IPS DF 6.9 (cell line): Measurements from ENCODE around the gene FBXL7.

ENCODE experiments used
- DNase-seq: peaks from one replicate; pipeline ENCODE4 v3.0.0-alpha.2; 2013; ENCODE audit warnings: low read depth, low spot score
- H3K27ac ChIP-seq: one replicate; pipeline ENCODE4 v1.5.1; 2013; ENCODE audit warnings: low read length, control low read depth
- H3K27me3 ChIP-seq: 2 replicates; pipeline ENCODE4 v1.6.1; 2013; ENCODE audit warnings: mild to moderate bottlenecking, low read length; ENCODE audit not compliant: control insufficient read depth, insufficient read depth
- H3K36me3 ChIP-seq: 2 replicates; pipeline ENCODE4 v1.6.1; 2013; ENCODE audit warnings: low read length; ENCODE audit not compliant: control insufficient read depth, insufficient read depth
- H3K4me1 ChIP-seq: 2 replicates; pipeline ENCODE4 v1.6.1; 2013; ENCODE audit warnings: low read length; ENCODE audit not compliant: control insufficient read depth, insufficient read depth
- H3K4me3 ChIP-seq: 2 replicates; pipeline ENCODE4 v1.5.1; 2013; ENCODE audit warnings: mild to moderate bottlenecking, low read length
- H3K9me3 ChIP-seq: 2 replicates; pipeline ENCODE4 v1.6.1; 2013; ENCODE audit warnings: low read length, inconsistent platforms; ENCODE audit not compliant: control insufficient read depth, insufficient read depth
- WGBS: extraction: QIAGEN DNeasy Blood & Tissue Kit; methylation state at CpG from one replicate; pipeline ENCODE4 v1.1.7; 2013; ENCODE audit warnings: mixed read lengths, missing lambda C conversion rate; ENCODE audit not compliant: insufficient read length, insufficient coverage; 5-methylcytosine and 5-hydroxymethylcytosine counted together

Gene FBXL7

GRCh38 chr5:15679161-15679560, 179.2 kb downstream of the FBXL7 start:
- no CpG with 5 or more reads among the region's 4 CpGs for WGBS
- peaks cover 2% of the 10 kb centered on the region; the same call in 1 of the 2 replicates for H3K4me1 ChIP-seq
- H3K27ac ChIP-seq = no peak overlapping the region
- no peaks in the 10 kb centered on the region for H3K27me3 ChIP-seq
- DNase-seq = no peak
- H3K4me3 ChIP-seq = no peak overlapping the region
- no peaks in the 10 kb centered on the region for H3K9me3 ChIP-seq
- H3K36me3 ChIP-seq = no peaks in the 10 kb centered on the region

GRCh38 chr5:15680455-15680854, 180.5 kb downstream of the FBXL7 start:
- no peak overlapping the region for H3K4me3 ChIP-seq
- H3K27ac ChIP-seq = no peak overlapping the region
- no peaks in the 10 kb centered on the region for H3K27me3 ChIP-seq
- no peak for DNase-seq
- no CpG with 5 or more reads among the region's 1 CpG for WGBS
- peaks cover 2% of the 10 kb centered on the region; the same call in 1 of the 2 replicates for H3K4me1 ChIP-seq
- no peaks in the 10 kb centered on the region for H3K36me3 ChIP-seq
- H3K9me3 ChIP-seq = no peaks in the 10 kb centered on the region

- no peaks in the 10 kb centered on the region for H3K4me1 ChIP-seq
- H3K4me3 ChIP-seq = no peak overlapping the region
- H3K36me3 ChIP-seq = no peaks in the 10 kb centered on the region
- H3K27me3 ChIP-seq = no peaks in the 10 kb centered on the region
- H3K27ac ChIP-seq = no peak overlapping the region
- H3K9me3 ChIP-seq = no peaks in the 10 kb centered on the region
- no CpG with 5 or more reads among the region's 3 CpGs for WGBS
- no peak for DNase-seq
Measured at GRCh38 chr5:15682122-15682521, 182.1 kb downstream of the FBXL7 start.

DNA sequence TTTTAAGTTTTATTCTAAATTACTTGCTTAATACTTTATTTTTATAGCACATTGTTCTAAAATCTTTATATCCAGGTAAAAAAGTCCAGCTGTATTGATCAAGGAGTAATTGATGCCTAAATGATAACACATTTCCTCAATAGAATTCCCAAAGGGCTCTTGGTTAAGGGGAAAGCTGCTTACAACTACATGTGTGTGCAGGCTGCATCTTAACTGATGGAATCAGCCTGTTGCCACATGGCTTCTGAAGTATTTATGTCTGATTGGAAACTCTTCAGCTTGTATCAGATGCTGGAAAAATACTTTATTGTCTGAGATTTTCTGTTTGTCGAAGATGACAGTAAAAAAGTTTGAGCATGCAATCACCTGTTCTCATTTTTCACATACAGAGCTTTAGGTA, 182.6 kb downstream of the FBXL7 start:
- no peak overlapping the region for H3K27ac ChIP-seq
- H3K4me1 ChIP-seq = 0 out of 2 replicates have a peak, but pooled peaks cover 3% of the 10 kb centered on the region
- DNase-seq = no peak
- no peaks in the 10 kb centered on the region for H3K36me3 ChIP-seq
- H3K4me3 ChIP-seq = no peak overlapping the region
- no peaks in the 10 kb centered on the region for H3K9me3 ChIP-seq
- no CpG with 5 or more reads among the region's 1 CpG for WGBS
- no peaks in the 10 kb centered on the region for H3K27me3 ChIP-seq

DNA sequence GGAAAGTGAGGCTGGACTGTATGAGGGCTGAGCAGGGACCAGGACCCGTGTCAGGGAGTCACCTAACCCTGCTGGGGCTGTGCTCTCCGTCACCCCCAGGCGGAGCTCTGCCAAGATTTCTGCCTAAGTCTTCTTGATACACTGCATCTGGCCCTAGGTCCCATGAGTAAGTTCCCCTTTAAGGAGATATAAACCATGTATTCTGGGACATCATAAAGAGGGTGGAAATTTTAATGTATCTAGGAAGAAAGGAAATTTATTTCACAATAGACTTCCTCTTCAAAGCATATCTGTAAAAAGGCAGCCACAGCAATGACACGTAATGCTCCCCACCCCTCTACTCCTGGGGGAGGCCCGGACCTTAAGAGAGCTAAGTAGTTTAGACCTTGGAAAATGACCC, 183.4 kb downstream of the FBXL7 start:
- DNase-seq = peak; percentile 52
- no peak overlapping the region for H3K27ac ChIP-seq
- H3K27me3 ChIP-seq = no peaks in the 10 kb centered on the region
- no peaks in the 10 kb centered on the region for H3K36me3 ChIP-seq
- H3K4me3 ChIP-seq = no peak overlapping the region
- whole genome bisulfite sequencing = no CpG with 5 or more reads among the region's 5 CpGs
- H3K4me1 ChIP-seq = 0 out of 2 replicates have a peak, but pooled peaks cover 3% of the 10 kb centered on the region
- H3K9me3 ChIP-seq = no peaks in the 10 kb centered on the region

GRCh38 chr5:15687401-15687800, 187.4 kb downstream of the FBXL7 start:
- no peaks in the 10 kb centered on the region for H3K27me3 ChIP-seq
- H3K9me3 ChIP-seq = no peaks in the 10 kb centered on the region
- no peak for DNase-seq
- WGBS = no CpG with 5 or more reads among the region's 3 CpGs
- H3K4me1 ChIP-seq = peaks cover 3% of the 10 kb centered on the region; the same call in 1 of the 2 replicates
- no peak overlapping the region for H3K27ac ChIP-seq
- no peak overlapping the region for H3K4me3 ChIP-seq
- H3K36me3 ChIP-seq = no peaks in the 10 kb centered on the region

GRCh38 chr5:15689836-15690235, 189.9 kb downstream of the FBXL7 start:
- Histone ChIP-seq H3K9me3 (no peaks in the 10 kb centered on the region), H3K4me3 (no peak overlapping the region), H3K27me3 (no peaks in the 10 kb centered on the region), H3K4me1 (peaks cover 3% of the 10 kb centered on the region; the same call in 1 of the 2 replicates), H3K27ac (no peak overlapping the region), H3K36me3 (no peaks in the 10 kb centered on the region)
- no peak for DNase-seq
- WGBS = no CpG with 5 or more reads among the region's 1 CpG

DNA sequence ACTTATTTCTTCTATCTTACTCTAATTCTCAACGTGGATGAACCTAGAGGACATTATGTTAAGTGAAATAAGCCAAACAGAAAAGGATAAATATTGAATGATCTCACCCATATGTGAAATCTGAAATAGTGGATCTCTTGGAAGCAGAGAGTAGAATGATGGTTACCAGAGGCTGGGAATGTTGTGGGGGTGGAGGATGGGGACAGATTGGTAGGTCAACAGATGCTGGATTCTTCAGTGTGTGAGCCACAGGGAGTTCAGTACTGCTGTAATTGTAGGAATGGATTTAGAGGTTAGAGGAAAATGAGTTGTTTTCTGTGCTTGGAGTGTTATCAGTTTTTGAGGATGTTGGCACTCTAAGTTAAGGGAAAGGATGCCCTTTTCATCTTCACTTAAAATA, 190.6 kb downstream of the FBXL7 start:
- no peak overlapping the region for H3K27ac ChIP-seq
- no peaks in the 10 kb centered on the region for H3K9me3 ChIP-seq
- no peaks in the 10 kb centered on the region for H3K27me3 ChIP-seq
- WGBS = no CpG with 5 or more reads among the region's 1 CpG
- no peak overlapping the region for H3K4me3 ChIP-seq
- no peaks in the 10 kb centered on the region for H3K36me3 ChIP-seq
- no peak for DNase-seq
- H3K4me1 ChIP-seq = peaks cover 3% of the 10 kb centered on the region; the same call in 1 of the 2 replicates

DNA sequence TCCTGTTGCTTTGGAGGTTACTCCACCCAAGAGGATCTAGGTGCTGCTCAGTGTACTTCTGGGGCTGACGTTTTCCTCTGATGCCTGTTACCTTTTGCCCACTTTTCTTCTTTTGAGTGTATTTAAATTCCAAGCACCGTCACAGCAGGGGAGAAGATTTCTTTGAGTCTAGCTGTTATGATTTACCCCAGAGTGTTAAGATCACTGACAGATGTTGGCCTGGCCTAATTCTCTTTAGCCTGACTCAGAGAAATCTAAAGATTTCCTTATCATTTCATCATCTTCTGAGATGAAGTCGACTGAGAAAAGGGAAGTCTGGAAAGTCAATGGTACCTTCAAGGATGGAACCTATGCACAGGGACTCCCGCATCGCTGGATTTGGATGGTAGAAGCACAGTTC, 191.5 kb downstream of the FBXL7 start:
- Histone ChIP-seq H3K9me3 (no peaks in the 10 kb centered on the region), H3K4me3 (no peak overlapping the region), H3K27me3 (no peaks in the 10 kb centered on the region), H3K36me3 (no peaks in the 10 kb centered on the region), H3K4me1 (peaks cover 3% of the 10 kb centered on the region; the same call in 1 of the 2 replicates), H3K27ac (no peak overlapping the region)
- WGBS = no CpG with 5 or more reads among the region's 5 CpGs
- no peak for DNase-seq

DNA sequence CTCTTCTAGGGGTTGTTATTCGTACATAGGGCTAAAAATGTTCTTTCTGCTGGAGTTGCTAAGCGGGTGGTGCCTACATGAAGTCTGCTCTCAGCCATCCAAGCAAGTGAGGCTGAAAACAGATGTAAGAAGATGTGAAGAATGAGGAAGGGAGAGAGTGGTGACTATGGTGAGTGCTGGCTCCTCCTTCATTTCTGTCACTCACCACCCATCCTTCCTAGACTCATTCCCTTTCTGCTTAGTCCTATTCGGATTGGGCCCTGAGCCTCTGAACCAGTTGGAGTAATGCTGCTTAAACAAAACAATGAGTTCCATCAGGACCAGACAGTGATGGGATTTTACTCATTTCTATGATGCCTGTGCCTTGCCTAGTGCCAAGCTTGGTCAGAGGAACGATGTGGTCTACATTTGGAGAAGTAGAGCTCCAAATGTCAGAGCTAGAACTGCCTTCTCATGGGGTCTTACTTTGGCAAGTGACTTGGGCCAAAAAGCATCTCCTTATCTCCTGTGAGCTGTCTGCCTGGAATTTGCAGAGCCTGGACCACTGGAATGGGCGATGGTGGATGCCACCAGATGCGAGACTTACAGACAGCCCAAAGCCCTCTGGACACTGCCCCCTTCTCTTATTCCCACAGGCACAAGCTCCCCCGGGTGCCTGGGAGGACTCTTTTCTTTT, 192.9 kb downstream of the FBXL7 start:
- H3K27ac ChIP-seq = no peak overlapping the region
- no peak overlapping the region for H3K4me3 ChIP-seq
- no CpG with 5 or more reads among the region's 7 CpGs for WGBS
- H3K27me3 ChIP-seq = no peaks in the 10 kb centered on the region
- no peaks in the 10 kb centered on the region for H3K9me3 ChIP-seq
- DNase-seq = no peak
- no peaks in the 10 kb centered on the region for H3K36me3 ChIP-seq
- no peaks in the 10 kb centered on the region; the same call in 1 of the 2 replicates for H3K4me1 ChIP-seq

DNA sequence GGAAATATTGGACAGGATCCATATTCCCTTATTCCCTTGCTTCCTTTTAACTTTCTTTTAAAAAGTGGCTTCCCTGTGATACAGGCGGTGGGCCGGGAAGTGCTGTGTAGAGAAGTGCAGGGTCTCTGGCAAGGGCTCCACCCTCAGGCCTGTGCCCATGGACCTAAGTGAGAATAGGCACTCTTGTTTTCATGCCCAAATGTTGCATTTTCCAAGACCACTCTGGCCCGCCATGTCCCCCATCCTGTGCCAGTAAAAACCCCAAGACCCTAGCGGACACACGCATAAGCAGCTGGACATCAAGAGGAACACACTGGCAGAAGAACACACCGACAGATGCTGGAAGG, 193.4 kb downstream of the FBXL7 start:
- no peak for DNase-seq
- no peaks in the 10 kb centered on the region for H3K27me3 ChIP-seq
- no peaks in the 10 kb centered on the region for H3K9me3 ChIP-seq
- H3K27ac ChIP-seq = no peak overlapping the region
- H3K4me3 ChIP-seq = no peak overlapping the region
- no peaks in the 10 kb centered on the region for H3K36me3 ChIP-seq
- no CpG with 5 or more reads among the region's 6 CpGs for WGBS
- no peaks in the 10 kb centered on the region; the same call in 1 of the 2 replicates for H3K4me1 ChIP-seq
